ENCODE measurements around the gene ZNF593. TPM values are rescaled to one million over a fixed set of nuclear protein-coding genes. Genes with fewer than 3 reads are reported as not detected.

ZNF593 gene
- polyA plus RNA-seq, 4 donors, result 10.2 to 20.9 (median 14.4) TPM

DNA sequence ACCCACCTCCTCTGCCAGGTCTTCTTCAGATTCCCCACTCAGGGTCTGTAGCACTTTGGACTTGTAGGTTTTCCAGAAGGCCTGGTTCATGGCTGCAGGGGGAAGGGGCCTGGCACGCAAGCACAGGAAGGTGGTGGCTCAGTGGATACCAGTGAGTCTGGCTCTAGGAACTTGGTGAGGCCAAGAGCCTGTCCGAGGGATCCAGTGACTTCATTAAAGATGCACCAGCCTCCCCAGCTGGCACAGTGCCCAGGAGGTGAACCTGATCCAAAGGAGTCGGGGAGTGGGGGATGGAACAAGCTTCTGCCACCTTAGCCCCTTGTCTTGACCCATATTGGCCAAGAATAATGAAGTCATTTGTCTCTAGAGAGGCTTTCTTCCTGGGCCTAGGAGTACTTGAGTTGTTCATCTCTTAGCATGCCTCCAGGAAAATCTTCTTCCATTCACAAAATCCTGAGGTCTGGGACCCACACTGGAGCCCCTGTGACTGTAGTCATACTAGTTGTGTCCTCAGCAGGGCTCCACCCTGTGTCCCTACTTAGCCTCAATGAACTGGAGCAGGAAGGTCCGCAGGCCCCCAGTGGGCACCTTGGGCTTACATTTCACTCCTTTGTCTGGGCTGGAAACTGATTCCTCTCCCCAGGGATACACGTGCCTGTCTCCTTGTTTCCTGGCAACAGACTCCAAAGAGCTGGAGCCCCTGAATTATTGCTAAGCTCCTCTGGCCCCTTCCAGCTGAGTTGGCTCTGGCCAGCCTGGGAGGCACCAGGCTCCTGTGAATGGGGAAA, 1.1 kb upstream of the ZNF593 start, which contains the start of gene C1orf232:
Gene C1orf232, minus strand, starts transcription at position 554 of the 788 bp plus-strand sequence. Its CDS starts 464 bp downstream, at position 90.
- no peak for DNase-seq (ENCODE audit: low read depth in 4 of 4, low spot score in 3 of 4)

DNA sequence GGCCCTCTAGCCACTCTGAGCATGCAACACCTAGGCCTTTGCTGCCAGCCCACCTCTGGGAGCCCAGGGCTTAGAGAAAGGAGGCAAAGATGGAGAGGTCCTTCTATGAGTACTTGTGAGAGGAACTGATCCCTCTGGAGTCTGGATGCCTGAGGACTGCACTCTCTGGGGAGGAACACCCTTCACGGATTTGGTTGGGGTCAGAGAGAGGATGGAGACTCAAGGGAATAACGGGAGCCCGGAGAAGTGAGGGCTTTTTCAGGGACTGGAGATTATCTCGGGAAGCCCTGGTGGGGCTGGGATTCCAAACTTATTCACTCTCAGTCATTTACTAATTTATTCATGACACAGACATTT, 532 bp upstream of the ZNF593 start:
- no peak for DNase-seq (ENCODE audit: low read depth in 4 of 4, low spot score in 3 of 4)

DNA sequence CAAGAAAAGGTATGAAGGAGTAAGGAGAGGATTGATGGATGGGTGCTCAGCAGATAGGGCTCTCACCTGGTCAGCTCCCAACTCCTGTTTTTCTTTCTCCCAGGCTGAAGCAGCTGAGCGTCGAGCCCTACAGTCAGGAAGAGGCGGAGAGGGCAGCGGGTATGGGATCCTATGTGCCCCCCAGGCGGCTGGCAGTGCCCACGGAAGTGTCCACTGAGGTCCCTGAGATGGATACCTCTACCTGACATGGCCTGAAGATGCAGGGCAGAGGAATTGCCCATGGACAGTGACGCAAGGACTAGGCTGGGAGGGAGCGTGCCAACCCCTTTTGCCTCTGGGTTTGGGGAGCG, 739 bp downstream of the ZNF593 start:
- DNase-seq (ENCODE audit: low read depth in 4 of 4, low spot score in 3 of 4), result no peak

DNA sequence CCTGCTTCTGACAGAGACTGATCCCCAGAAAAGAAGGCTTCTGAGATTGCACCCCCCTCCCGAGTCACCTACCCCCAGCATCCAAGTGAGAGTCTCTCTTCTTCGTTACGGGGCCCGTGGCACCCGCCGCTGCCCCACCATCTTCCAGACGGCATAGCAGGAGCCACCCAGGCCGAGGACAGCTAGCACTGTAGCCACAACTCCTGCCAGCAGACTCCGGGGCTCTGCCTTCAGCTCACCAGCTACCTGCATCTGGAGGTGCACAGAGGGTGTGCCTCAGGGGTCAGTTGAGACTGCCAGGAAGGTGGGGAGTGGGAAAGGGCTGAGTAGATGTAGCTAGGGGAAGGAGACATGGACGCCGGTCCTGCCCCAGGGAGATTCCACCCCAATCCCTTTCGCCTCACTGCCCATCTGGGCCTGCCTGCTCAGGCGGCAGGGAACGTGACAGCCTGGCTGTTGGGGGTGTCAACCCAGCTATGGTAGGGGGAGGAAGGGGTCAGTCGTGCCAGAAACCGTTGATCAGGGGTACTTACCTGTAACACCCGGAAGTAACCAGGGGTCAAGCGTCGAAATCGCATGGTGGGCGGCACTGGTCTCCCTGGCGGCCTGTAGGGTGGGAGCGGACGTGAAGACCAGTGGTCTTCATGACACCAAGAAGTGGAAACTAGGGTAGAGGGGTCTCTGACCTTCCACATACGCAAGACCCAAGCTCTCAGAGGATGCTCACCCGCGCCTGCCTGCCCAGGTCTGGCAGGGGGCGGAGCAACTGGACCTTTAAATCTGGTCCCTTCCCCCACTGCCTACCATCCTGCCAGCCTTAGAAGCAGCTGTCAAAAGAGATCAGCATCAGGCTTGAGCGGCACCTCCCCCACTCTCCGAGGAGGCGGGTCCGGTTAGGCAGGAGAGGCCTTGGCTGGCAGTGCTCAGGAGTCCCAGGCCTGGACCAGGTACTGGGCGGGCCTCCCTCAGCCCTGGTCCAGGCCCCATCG, 1.7 kb downstream of the ZNF593 start, which contains the start of gene ZNF593OS:
Gene ZNF593OS, minus strand, starts transcription at position 749 of the 989 bp plus-strand sequence. Its CDS starts 171 bp downstream, at position 578.
- no peak for DNase-seq (ENCODE audit: low read depth in 4 of 4, low spot score in 3 of 4)

DNA sequence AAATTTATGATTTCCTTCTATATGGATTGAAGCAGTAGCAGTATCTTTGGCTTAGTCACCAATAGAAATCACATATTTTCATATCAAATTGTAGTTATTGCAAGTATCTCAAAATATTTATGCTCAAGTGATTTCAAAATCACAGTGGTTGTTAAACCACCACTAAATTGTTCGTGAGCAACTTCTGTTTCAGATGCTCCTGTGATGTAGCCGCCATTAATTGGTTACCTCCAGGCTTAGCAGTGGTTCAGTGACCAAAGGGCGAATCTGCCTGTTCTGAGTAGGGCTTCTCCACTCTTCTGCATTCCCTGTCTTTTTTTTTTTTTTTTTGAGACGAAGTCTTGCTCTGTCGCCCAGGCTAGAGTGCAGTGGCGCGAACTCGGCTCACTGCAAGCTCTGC, 5.6 kb downstream of the ZNF593 start:
- DNase-seq (ENCODE audit: low read depth in 4 of 4, low spot score in 3 of 4), result no peak

DNA sequence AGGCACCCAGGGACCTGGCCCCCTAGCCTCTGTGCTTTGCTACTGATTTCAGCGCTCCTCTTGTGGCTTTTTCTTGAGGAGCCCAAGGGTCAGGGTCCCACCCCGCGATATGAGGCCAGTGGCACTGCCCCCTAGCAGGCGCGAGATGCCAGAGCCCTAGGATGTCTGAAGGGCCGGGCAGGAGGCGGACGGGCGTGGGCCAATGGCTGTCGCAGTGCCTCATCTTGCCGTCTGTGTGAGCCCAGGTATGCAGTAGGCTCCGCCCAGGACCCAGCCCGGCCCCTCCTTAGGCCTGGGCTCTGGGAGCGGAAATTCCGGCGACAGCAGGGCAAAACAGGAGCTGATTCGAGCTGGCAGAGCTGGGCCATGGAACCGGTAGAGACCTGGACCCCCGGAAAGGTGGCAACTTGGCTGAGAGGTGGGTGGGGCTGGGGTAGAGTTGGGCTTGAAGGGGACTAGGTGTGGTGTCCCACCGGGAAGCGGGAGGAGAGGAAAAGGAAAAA, 7.5 kb downstream of the ZNF593 start, which contains the start of gene CNKSR1:
Gene CNKSR1, plus strand, starts transcription at position 310 of the 503 bp plus-strand sequence. Its CDS starts 57 bp downstream, at position 367.
- DNase-seq (ENCODE audit: low read depth in 4 of 4, low spot score in 3 of 4), result no peak

DNA sequence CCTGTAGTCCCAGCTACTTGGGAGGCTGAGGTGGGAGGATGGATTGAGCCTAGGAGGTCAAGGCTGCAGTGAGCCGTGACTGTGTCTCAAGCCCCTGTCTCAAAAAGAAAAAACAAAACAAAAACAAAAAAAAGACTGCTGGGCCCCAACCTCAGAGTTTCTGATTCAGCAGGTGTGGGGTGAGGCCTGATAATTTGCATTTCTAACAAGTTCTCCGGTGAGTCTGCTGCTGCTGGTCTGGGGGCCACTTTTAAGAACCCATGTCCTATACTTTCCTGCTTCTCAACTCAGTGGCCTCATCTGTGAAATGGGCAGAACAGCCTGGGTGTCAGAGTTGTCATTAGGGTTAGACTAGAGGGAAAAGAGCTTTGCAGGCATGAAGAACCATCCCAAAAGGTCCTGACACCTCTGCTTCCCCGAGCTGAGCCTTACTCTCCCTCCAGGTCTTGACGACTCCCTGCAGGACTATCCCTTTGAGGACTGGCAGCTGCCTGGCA, 10.3 kb downstream of the ZNF593 start:
- no peak for DNase-seq (ENCODE audit: low read depth in 4 of 4, low spot score in 3 of 4)

DNA sequence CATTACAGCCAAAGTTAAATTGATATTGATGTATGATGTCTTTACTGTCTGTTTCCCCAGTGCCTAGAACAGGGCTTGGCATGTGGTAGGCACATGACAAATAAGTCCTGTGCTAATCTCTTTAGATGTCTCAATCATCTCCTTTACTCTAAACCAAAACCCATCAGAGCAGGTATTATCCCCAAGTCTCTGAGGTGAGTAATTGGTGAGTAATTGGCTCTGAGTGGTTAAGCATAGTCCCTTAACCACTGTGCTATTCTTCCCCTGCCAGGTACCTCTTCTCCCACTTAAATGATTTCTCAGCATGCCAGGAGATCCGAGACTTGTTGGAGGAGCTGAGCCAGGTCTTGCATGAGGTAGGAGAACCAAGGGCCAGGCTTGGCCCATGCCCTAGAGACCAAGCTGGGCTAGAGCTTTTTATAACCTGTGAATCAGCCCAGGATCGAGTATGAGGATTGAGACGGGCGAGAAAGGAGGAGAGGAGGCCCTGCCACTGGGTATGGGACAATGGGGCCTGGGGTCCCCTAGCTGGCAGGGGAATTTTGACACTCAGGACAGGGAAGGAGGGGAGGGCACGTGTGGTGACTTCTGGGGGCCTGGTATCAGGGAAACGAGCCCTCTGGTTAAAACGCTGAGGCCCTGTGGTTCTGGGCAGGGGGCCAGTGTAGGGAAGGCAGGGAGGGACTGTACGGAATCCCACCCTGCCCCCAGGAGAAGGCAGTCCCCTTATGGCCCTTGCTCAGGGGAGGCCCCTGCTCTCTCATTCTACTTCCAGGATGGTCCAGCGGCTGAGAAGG, 12.1 kb downstream of the ZNF593 start:
- no peak for DNase-seq (ENCODE audit: low read depth in 4 of 4, low spot score in 3 of 4)

DNA sequence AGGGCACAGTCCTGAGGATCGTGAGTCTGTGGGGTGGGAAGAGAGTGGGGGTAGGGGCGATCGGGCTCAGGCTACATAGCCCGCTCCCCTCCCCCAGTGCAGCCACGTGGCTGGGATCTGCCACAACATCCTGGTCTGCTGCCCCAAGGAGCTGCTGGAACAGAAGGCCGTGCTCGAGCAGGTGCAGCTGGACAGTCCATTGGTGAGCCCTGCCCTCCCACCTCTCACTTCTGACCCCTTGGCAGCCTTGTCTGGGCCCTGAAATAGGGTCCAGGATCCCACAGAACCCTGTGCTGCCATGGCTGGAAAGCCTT, 12.6 kb downstream of the ZNF593 start:
- DNase-seq (ENCODE audit: low read depth in 4 of 4, low spot score in 3 of 4), result no peak

DNA sequence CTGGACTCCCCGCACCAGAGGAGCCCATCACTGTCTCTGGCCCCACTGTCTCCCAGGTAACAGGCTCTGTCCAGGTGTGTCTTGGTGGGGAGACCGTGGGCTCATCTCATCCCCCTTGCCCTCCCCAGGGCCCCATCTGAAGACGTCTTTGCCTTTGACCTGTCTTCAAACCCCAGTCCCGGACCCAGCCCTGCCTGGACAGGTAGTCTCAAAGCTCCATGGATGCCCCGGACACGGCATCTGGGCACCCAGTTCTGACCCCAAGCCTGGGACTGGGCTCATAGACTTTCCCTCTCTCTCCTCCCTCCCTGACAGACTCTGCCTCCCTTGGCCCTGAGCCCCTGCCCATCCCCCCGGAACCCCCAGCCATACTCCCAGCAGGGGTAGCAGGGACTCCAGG, 14.4 kb downstream of the ZNF593 start:
- DNase-seq (ENCODE audit: low read depth in 4 of 4, low spot score in 3 of 4), result no peak

DNA sequence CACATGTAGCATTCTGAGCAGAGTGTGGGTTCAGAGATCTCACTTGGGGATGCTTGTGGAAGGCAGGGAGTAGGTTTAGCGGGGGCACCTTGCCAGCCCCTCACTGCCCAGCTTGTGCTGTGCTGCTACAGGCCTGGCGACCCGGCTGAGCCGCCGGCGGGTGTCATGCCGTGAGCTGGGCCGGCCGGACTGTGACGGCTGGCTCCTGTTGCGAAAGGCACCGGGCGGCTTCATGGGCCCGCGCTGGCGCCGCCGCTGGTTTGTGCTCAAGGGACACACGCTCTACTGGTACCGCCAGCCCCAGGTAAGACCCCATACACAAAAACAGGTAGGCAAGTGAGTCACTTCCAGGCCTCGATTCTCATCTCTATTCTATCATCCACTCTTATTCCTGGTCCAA, 15.2 kb downstream of the ZNF593 start:
- DNase-seq (ENCODE audit: low read depth in 4 of 4, low spot score in 3 of 4), result no peak

DNA sequence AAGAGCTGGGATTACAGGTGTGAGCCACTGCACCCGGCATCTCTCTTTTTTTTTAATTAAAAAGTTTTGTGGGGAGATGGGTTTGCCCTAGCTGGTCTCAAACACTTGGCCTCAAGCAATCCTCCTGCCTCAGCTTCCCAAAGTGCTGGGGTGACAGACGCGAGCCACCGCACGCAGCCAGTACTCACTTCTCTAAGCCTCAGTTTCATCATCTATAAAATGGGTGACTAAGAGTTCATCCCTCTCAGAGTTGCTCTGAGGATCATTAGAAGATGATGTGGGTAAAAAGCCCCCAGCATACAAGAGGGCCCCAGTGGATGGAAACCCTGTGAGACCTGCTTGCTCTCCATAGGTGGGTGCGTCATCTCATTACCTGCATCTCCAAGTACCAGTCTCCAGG, 18.2 kb downstream of the ZNF593 start:
- DNase-seq (ENCODE audit: low read depth in 4 of 4, low spot score in 3 of 4), result no peak

DNA sequence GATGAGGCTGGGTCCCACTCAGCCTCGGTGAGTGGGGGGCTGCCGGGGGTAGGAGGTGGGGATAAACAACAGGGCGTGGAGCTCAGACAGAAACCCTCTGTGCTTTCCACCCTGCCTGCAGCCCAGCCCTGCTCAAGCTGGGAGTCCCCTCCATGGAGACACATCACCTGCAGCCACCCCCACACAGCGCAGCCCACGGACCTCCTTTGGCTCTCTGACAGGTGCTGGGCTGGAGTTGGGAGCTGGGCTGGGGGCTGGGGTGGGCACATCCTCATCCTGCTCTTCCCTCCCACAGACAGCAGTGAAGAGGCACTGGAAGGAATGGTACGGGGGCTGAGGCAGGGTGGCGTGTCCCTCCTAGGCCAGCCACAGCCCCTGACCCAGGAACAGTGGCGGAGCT, 18.8 kb downstream of the ZNF593 start:
- DNase-seq (ENCODE audit: low read depth in 4 of 4, low spot score in 3 of 4), result no peak

DNA sequence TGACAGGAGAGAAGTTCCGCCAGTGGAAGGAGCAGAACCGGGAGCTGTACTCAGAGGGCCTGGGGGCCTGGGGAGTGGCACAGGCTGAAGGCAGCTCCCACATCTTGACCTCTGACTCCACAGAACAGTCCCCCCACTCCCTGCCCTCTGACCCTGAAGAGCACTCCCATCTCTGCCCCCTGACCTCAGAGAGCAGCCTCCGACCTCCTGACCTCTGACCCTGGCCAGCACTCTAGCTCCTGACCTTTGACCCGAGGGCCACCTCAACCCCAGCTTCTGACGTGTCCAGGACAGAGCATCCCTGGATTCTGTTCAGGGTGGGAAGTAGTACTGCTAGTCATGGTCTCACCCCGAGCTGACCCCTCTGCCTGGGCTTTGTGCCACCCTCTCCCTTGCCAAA, 19.6 kb downstream of the ZNF593 start:
- no peak for DNase-seq (ENCODE audit: low read depth in 4 of 4, low spot score in 3 of 4)

DNA sequence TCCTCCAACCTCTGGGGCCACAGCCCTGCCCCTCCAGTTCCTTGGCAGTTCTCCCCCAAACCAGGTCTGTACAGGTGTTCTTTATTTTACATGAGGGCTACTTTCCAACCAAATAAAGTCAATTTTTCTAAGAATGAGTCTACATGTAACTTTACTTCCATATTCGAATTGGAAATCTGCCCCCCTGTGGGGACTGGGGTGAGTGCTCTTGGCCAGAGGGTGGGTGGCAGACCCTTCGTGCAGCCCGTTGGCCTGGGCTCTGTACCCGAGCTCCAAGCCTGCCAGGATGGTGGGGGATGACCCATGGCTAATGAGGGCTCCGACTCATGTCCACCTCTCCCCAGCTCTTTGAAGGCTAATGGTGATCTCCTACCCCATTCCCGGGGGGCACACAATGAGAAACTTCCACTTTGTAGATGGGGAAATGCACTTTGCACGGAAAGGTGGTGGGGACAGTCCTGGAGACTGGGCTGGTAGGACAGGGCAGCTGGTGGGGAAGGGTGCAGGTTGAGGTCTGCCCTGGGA, 20.1 kb downstream of the ZNF593 start:
- no peak for DNase-seq (ENCODE audit: low read depth in 4 of 4, low spot score in 3 of 4)

DNA sequence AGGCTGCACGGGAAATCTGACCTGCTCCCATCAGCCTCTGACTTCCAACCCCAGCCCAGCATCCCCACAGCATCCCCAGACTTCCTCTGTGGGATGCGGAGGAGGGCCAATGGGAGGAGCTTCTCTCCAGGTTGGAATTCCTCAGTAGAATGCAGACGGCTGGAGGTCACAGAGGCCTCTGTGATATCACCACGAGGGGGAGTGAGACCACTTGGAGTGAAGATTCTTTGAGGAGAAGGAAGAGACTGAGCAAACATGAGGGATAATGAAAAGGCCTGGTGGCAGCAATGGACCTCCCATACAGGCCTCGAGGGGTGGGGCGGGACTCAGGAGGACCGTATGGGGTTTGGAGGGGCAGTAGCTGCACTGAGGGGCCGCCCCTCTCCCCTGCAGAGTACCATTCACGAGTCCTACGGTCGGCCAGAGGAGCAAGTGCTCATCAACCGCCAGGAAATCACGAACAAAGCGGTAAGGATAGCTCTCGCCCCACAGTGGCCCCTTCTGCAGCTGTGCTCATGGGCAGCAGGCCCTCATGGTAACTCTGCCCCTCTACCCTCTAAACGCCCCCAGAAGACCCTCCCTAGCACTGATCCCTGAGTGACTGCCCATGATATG, 20.8 kb downstream of the ZNF593 start, which contains the start of gene CATSPER4:
Gene CATSPER4, plus strand, starts transcription at position 230 of the 615 bp plus-strand sequence. Its CDS starts 26 bp downstream, at position 256.
- DNase-seq (ENCODE audit: low read depth in 4 of 4, low spot score in 3 of 4), result no peak

DNA sequence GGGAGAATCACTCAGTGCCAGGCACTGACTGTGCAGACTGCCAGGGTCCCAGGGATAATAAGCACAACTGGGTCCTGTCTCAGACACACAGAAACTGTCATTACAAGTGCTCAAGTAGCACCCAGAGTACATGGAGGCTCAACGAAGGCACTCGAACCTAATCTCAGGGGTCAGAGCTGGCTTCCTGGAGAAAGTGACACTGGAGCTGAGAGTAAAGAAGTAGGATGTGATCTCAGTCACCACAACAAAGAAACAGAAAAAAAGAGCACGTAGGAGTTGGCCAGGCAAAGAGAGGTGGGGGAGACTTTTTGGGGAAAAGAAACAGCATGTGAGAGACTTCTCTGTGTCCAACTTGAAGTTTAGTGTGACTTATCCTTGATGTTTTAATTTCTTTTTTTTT, 22.0 kb downstream of the ZNF593 start:
- DNase-seq (ENCODE audit: low read depth in 4 of 4, low spot score in 3 of 4), result no peak

DNA sequence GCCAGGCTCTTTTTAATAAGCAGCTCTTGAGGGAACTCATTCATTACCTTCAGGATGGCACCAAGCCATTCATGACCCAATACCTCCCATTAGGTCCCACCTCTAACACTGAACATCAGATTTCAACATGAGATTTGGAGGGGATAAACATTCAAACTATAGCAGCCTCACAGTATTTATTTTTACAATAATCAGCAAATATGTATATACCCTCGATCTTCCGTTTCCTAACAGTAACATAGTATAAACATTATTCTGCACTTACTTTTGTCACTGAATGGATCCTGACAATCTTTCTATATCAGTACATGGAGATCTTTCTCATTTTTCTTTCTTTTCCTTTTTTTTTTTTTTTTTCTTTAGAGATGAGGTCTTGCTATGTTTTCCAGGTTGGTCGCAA, 26.1 kb downstream of the ZNF593 start:
- no peak for DNase-seq (ENCODE audit: low read depth in 4 of 4, low spot score in 3 of 4)

DNA sequence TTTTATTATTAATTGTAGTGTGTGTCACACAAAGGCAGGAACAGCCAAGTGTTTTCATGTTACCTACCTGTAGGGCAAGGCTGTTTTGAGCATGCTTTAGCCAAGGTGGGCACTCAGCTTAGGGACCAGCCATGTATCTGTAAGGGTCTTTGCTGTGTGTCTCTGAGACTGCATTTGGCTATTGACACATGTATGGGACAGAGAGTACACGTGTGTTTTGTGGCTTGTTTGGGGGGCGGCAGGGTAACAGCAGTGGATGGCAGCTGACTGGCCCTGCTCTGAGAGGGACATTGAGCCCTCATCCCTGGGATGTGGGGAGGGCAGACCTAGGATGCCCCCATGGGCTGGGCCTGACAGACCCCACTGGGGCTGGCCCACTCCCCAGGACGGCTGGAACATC, 27.6 kb downstream of the ZNF593 start:
- no peak for DNase-seq (ENCODE audit: low read depth in 4 of 4, low spot score in 3 of 4)

DNA sequence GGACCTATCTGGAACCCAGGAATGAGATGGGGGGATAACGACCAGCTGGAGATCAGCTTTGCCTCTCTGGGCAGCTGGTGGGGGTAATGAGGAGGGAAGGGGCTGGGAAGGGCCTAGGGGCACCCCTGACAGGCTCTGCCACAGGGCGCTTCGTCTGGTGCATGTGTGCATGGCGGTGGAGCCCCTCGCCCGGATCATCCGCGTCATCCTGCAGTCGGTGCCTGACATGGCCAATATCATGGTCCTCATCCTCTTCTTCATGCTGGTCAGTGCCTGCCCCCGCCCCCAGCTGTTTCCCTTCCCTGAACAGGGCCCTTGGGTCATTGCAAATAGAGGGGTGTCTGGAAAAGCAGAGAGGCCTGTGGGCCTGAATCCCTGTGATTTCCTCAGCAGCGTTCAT, 28.1 kb downstream of the ZNF593 start:
- DNase-seq (ENCODE audit: low read depth in 4 of 4, low spot score in 3 of 4), result no peak

Measured in left renal pelvis (tissue), 4 donors.